Kidney glomerular epithelial cell (primary cell): Measurements from ENCODE around the gene TNFRSF8.
"Not testable (repeated sequence)": the region's sequence is repeated elsewhere in the genome, so short reads cannot be mapped to it uniquely, and the experiment has no call there.

Source experiments
- DNase-seq: peaks from one replicate; lab custom pipeline; 2025; lab: John Stamatoyannopoulos, UW

TNFRSF8 gene

GRCh38 chr1:12087797-12088314, 24.8 kb downstream of the TNFRSF8 start:
- no peak for DNase-seq

GRCh38 chr1:12088607-12089006, 25.5 kb downstream of the TNFRSF8 start:
- no peak for DNase-seq

GRCh38 chr1:12090326-12090725, 27.2 kb downstream of the TNFRSF8 start:
- DNase-seq: no peak

- no peak for DNase-seq
Measured at GRCh38 chr1:12091191-12091590, 28.1 kb downstream of the TNFRSF8 start.

GRCh38 chr1:12094180-12094579, 31.1 kb downstream of the TNFRSF8 start:
- no peak for DNase-seq

GRCh38 chr1:12095452-12096263, 32.6 kb downstream of the TNFRSF8 start:
- DNase-seq: no peak

- no peak for DNase-seq
Measured at GRCh38 chr1:12096615-12097014, 33.5 kb downstream of the TNFRSF8 start.

- peak; percentile 7 for DNase-seq
Measured at GRCh38 chr1:12097321-12097720, 34.2 kb downstream of the TNFRSF8 start.

- no peak for DNase-seq
Measured at GRCh38 chr1:12098786-12099185, 35.7 kb downstream of the TNFRSF8 start.

GRCh38 chr1:12099610-12100009, 36.5 kb downstream of the TNFRSF8 start:
- no peak for DNase-seq

GRCh38 chr1:12100071-12100470, 37.0 kb downstream of the TNFRSF8 start:
- no peak for DNase-seq

GRCh38 chr1:12101120-12101519, 38.0 kb downstream of the TNFRSF8 start:
- DNase-seq: not testable (repeated sequence)

GRCh38 chr1:12102066-12102465, 39.0 kb downstream of the TNFRSF8 start:
- no peak for DNase-seq

- DNase-seq: no peak
Measured at GRCh38 chr1:12104417-12104816, 41.3 kb downstream of the TNFRSF8 start.

- DNase-seq: no peak
Measured at GRCh38 chr1:12106153-12106552, 43.0 kb downstream of the TNFRSF8 start.

GRCh38 chr1:12106861-12107260, 43.8 kb downstream of the TNFRSF8 start:
- not testable (repeated sequence) for DNase-seq

- no peak for DNase-seq
Measured at GRCh38 chr1:12107718-12108117, 44.6 kb downstream of the TNFRSF8 start.

GRCh38 chr1:12109901-12110300, 46.8 kb downstream of the TNFRSF8 start:
- no peak for DNase-seq

GRCh38 chr1:12111741-12112140, 48.6 kb downstream of the TNFRSF8 start:
- DNase-seq: no peak

GRCh38 chr1:12112711-12113161, 49.6 kb downstream of the TNFRSF8 start:
- DNase-seq: no peak

GRCh38 chr1:12113433-12114339, 50.6 kb downstream of the TNFRSF8 start:
- DNase-seq: no peak

- DNase-seq: no peak
Measured at GRCh38 chr1:12114340-12114683, 51.2 kb downstream of the TNFRSF8 start.

- DNase-seq: no peak
Measured at GRCh38 chr1:12114916-12115315, 51.8 kb downstream of the TNFRSF8 start.
